ACHN (cell line): Measurements from ENCODE around the gene TPSB2.
"Not testable (repeated sequence)": the region's sequence is repeated elsewhere in the genome, so short reads cannot be mapped to it uniquely, and the experiment has no call there.

Experiments
- DNase-seq: peaks from one replicate; pipeline ENCODE4 v3.0.0-alpha.2; 2015
- in situ Hi-C: cut with HindIII; loops from 2 replicates; pipeline ENCODE4 v1.10.0; 2017; ENCODE audit warnings: low sequenced_read_pairs, low pct_ligation_motif_present, low pct_unique_long_range_greater_than_20kb

The TPSB2 gene

GRCh38 chr16:1263591-1264344 is 33.8 kb upstream of the TPSB2 start:
- in situ Hi-C loops, result no loop called here
- no peak for DNase-seq

- in situ Hi-C loops, result no loop called here
- DNase-seq, result no peak
Measured at GRCh38 chr16:1262846-1263221, 32.9 kb upstream of the TPSB2 start.

GRCh38 chr16:1262210-1262845 is 32.3 kb upstream of the TPSB2 start:
- DNase-seq, result no peak
- in situ Hi-C loops, result no loop called here

- in situ Hi-C loops, result no loop called here
Measured at GRCh38 chr16:1261131-1261892, 31.3 kb upstream of the TPSB2 start.

GRCh38 chr16:1260101-1260680 is 30.2 kb upstream of the TPSB2 start:
- no peak for DNase-seq
- in situ Hi-C loops, result no loop called here

More at GRCh38 chr16:1261131-1261892, 31.3 kb upstream of the TPSB2 start:
- DNase-seq, result no peak

- DNase-seq, result no peak
- in situ Hi-C loops, result no loop called here
Measured at GRCh38 chr16:1259760-1260068, 29.7 kb upstream of the TPSB2 start.

- no peak for DNase-seq
- in situ Hi-C loops, result no loop called here
Measured at GRCh38 chr16:1258906-1259759, 29.1 kb upstream of the TPSB2 start.

GRCh38 chr16:1258225-1258600 is 28.2 kb upstream of the TPSB2 start:
- DNase-seq, result no peak
- in situ Hi-C loops, result no loop called here

- in situ Hi-C loops, result no loop called here
- DNase-seq, result no peak
Measured at GRCh38 chr16:1257561-1258224, 27.7 kb upstream of the TPSB2 start.

GRCh38 chr16:1256874-1257322 is 26.9 kb upstream of the TPSB2 start:
- DNase-seq, result no peak
- in situ Hi-C loops, result no loop called here

- in situ Hi-C loops, DNase-seq: not testable (repeated sequence)
Measured at GRCh38 chr16:1256296-1256873, 26.4 kb upstream of the TPSB2 start.

- in situ Hi-C loops, DNase-seq: not testable (repeated sequence)
Measured at GRCh38 chr16:1255276-1256122, 25.5 kb upstream of the TPSB2 start, which contains the start of gene TPSD1. TPSD1 (plus strand) TSS chr16:1256069; CDS start chr16:1256281, 212 bp downstream.

- DNase-seq, in situ Hi-C loops: not testable (repeated sequence)
Measured at GRCh38 chr16:1254821-1255220, 24.8 kb upstream of the TPSB2 start.

GRCh38 chr16:1253701-1254364 is 23.8 kb upstream of the TPSB2 start:
- in situ Hi-C loops, DNase-seq: not testable (repeated sequence)

GRCh38 chr16:1249031-1249755 is 19.2 kb upstream of the TPSB2 start:
- in situ Hi-C loops, DNase-seq: not testable (repeated sequence)
